Activated CD8-positive, alpha-beta memory T cell treated with anti-CD3 and anti-CD28 coated beads, Interleukin-2, amount 50 U/mL, for 48 hours (primary cell): ENCODE measurements around the gene WDR27.

Source experiments
- DNase-seq: peaks from one replicate; pipeline ENCODE4 v3.0.0-alpha.2; 2020

Gene WDR27

GRCh38 chr6:169425628-169426370 lies 276.0 kb downstream of the WDR27 start:
- DNase-seq: no peak

GRCh38 chr6:169424821-169425240 lies 277.0 kb downstream of the WDR27 start:
- no peak for DNase-seq

- no peak for DNase-seq
These were observed 277.6 kb downstream of the WDR27 start for GRCh38 chr6:169424149-169424804.

GRCh38 chr6:169421586-169422264 lies 280.1 kb downstream of the WDR27 start:
- no peak for DNase-seq

- no peak for DNase-seq
These were observed 280.8 kb downstream of the WDR27 start for GRCh38 chr6:169420912-169421543.

GRCh38 chr6:169417101-169417500 lies 284.7 kb downstream of the WDR27 start:
- DNase-seq: no peak

- no peak for DNase-seq
These were observed 285.6 kb downstream of the WDR27 start for GRCh38 chr6:169416249-169416648.

- DNase-seq: no peak
These were observed 286.6 kb downstream of the WDR27 start for GRCh38 chr6:169415179-169415578.

- no peak for DNase-seq
These were observed 290.1 kb downstream of the WDR27 start for GRCh38 chr6:169411722-169412121.

- no peak for DNase-seq
These were observed 290.5 kb downstream of the WDR27 start for GRCh38 chr6:169411296-169411695.

GRCh38 chr6:169409742-169410312 lies 292.0 kb downstream of the WDR27 start:
- no peak for DNase-seq

- no peak for DNase-seq
These were observed 294.5 kb downstream of the WDR27 start for GRCh38 chr6:169407325-169407724.
